ENCODE results near the gene SPAG17. TPM values are rescaled to one million over a fixed set of nuclear protein-coding genes. Genes with fewer than 3 reads are reported as not detected.

The SPAG17 gene
- total and polyA plus RNA-seq, 2 of the 4 experiments (the other 2 are of a cell fraction) = 0.10 TPM; not detected in 1

- Histone ChIP-seq H2AK9ac (replicated peaks; ENCODE audit: low read depth, low read length, poor library complexity) (no peak overlapping the region), H3K4me2 (ENCODE audit: low read depth, low read length) (no peak overlapping the region), H2BK5ac (ENCODE audit: low read depth, low read length, poor library complexity, severe bottlenecking) (no peak overlapping the region), H2AK5ac (ENCODE audit: low read depth, low read length) (no peak overlapping the region), H3K4me1 (ENCODE audit: control insufficient read depth, insufficient read depth, low read length) (peaks cover 9% of the 10 kb centered on the region), H2BK15ac (ENCODE audit: low read depth, low read length) (no peak overlapping the region), H3K9me1 (ENCODE audit: insufficient read depth, low read length) (peaks cover 4% of the 10 kb centered on the region), H2AFZ (replicated peaks; ENCODE audit: low read length, poor library complexity) (no peak overlapping the region), H4K5ac (ENCODE audit: low read depth, low read length) (no peak overlapping the region), H3K9ac (ENCODE audit: low read depth, low read length) (no peak overlapping the region), H4K20me1 (ENCODE audit: insufficient read depth, low read length) (no peaks in the 10 kb centered on the region), H3K27ac (ENCODE audit: insufficient read depth, low read length) (no peak overlapping the region), H4K91ac (ENCODE audit: insufficient read depth, low read depth, low read length) (peak overlapping the region; percentile 32; the same call in 1 of the 2 replicates), H3K4me3 (ENCODE audit: insufficient read depth, low read depth, low read length) (no peak overlapping the region), H2BK120ac (ENCODE audit: low read depth, low read length) (peak overlapping the region; percentile 5; the same call in 1 of the 2 replicates), H3K36me3 (ENCODE audit: control insufficient read depth, insufficient read depth, low read length) (no peaks in the 10 kb centered on the region), H3K14ac (replicated peaks; ENCODE audit: low read depth, low read length) (no peak overlapping the region), H4K8ac (ENCODE audit: low read depth in 2 of 2, low read length in 2 of 2) (peak overlapping the region in 1 of 2 experiments; percentile 47; a peak in 1 of 4 replicates), H3K18ac (ENCODE audit: low read depth, low read length) (no peak overlapping the region), H3K4ac (ENCODE audit: low read depth, low read length) (no peak overlapping the region), H3K23ac (ENCODE audit: low read depth, low read length) (no peak overlapping the region), H3K9me3 (ENCODE audit: control insufficient read depth, insufficient read depth, low read length) (no peaks in the 10 kb centered on the region), H3K79me1 (ENCODE audit: low read depth in 1 of 2, low read length in 2 of 2) (no peaks in the 10 kb centered on the region), H2BK20ac (ENCODE audit: low read depth, low read length) (peak overlapping the region; percentile 34; the same call in 1 of the 2 replicates), H3K56ac (ENCODE audit: extremely low read depth, insufficient read depth, low read length) (no peak overlapping the region; the same call in 1 of the 2 replicates), H3K27me3 (ENCODE audit: control insufficient read depth, insufficient read depth, low read length) (no peaks in the 10 kb centered on the region)
- dilution Hi-C loops (cut with HindIII; ENCODE audit: low sequenced_read_pairs, unreplicated experiment) = no loop called here
- no peak for ATAC-seq (ENCODE audit: low read depth)
- BruUV-seq (replicated peaks) = no TSS peak
- WGBS, 2 experiments (ENCODE audit: extremely low coverage in 2 of 2, insufficient read length in 1 of 2) = 26% methylated on average over 3 of the region's 7 CpGs; no CpG with 5 or more reads in 1 of the 2 experiments
- peak; percentile 1 for DNase-seq
- intact Hi-C loops (cut with micrococcal nuclease) = loop anchor here (5.0 kb wide), 2 partner anchors 177 to 998 kb away; partner anchors contain the start of gene WARS2
- ChIA-PET POLR2A (ENCODE audit: unreplicated experiment) (no interaction called here), CTCF (no interaction called here)
- in situ Hi-C loops (cut with MboI; ENCODE audit: low sequenced_read_pairs) = no loop called here
- TF ChIP-seq MAFK (IDR thresholded peaks at IDR 0.05; ENCODE audit: low read depth, low read length) (no peak), ELK1 (IDR thresholded peaks at IDR 0.05; ENCODE audit: borderline replicate concordance, low read depth, low read length) (no peak), NFE2L2 (IDR thresholded peaks at IDR 0.05; ENCODE audit: low read depth, low read length) (no peak), RAD21 (IDR thresholded peaks at IDR 0.05; ENCODE audit: low read length) (no peak), MAZ (IDR thresholded peaks at IDR 0.05; ENCODE audit: borderline replicate concordance, low read depth, low read length) (no peak), RFX5 (IDR thresholded peaks at IDR 0.05; ENCODE audit: low read depth, low read length) (no peak), BHLHE40 (IDR thresholded peaks at IDR 0.05; ENCODE audit: low read depth, low read length) (no peak), SMC3 (IDR thresholded peaks at IDR 0.05; ENCODE audit: low read depth, low read length) (no peak), MXI1 (IDR thresholded peaks at IDR 0.05; ENCODE audit: borderline replicate concordance, low read depth, low read length) (no peak), USF2 (IDR thresholded peaks at IDR 0.05; ENCODE audit: low read depth, low read length) (no peak), CHD1 (IDR thresholded peaks at IDR 0.05; ENCODE audit: low read depth, low read length) (no peak), POLR2A (IDR thresholded peaks at IDR 0.05; ENCODE audit: low read depth, low read length) (no peak), CEBPB (IDR thresholded peaks at IDR 0.05; ENCODE audit: low read depth, low read length) (no peak), FOS (IDR thresholded peaks at IDR 0.05; ENCODE audit: low read depth, low read length) (no peak), CTCF (conservative IDR thresholded peaks at IDR 0.05; ENCODE audit: low read depth, low read length) (no peak), RCOR1 (IDR thresholded peaks at IDR 0.05; ENCODE audit: insufficient replicate concordance, low read length) (no peak)
Measured at GRCh38 chr1:118144684-118145083, 40.3 kb downstream of the SPAG17 start.

All from IMR-90 (cell line).